GM23338 (cell line): Measurements from ENCODE around the gene SNX2.

Source experiments
- CREB1 ChIP-seq: fragments of 250-450 bp; sonication (Bioruptor Pico); IDR thresholded peaks from 2 replicates; pipeline ENCODE4 v1.5.0; 2020; ENCODE audit warnings: low read depth, mild to moderate bottlenecking, moderate library complexity
- CTCF ChIP-seq, 2 experiments: fragments of 200-600 bp in 1 of 2; sonication (generic) in 1 of 2; conservative IDR thresholded peaks; 2 replicates each; pipeline versions ENCODE4 v1.5.1 to v1.6.1; 2016 to 2017; ENCODE audit warnings: antibody characterized with exemption in 2 of 2, low read depth in 2 of 2, mild to moderate bottlenecking in 2 of 2, moderate library complexity in 1 of 2
- ETS1 ChIP-seq: IDR thresholded peaks from 2 replicates; pipeline ENCODE4 v1.6.1; 2016; ENCODE audit warnings: antibody characterized with exemption
- EZH2 ChIP-seq: fragments of 200-600 bp; sonication (generic); IDR thresholded peaks from one replicate; pipeline ENCODE4 v1.8.0; 2017; ENCODE audit warnings: antibody characterized with exemption, mild to moderate bottlenecking, low read depth; ENCODE audit not compliant: unreplicated experiment
- EZH2phosphoT487 ChIP-seq: fragments of 200-600 bp; sonication (generic); IDR thresholded peaks from one replicate; pipeline ENCODE4 v1.8.1; 2018; ENCODE audit warnings: antibody characterized with exemption; ENCODE audit not compliant: unreplicated experiment
- NANOG ChIP-seq: IDR thresholded peaks from 2 replicates; pipeline ENCODE4 v1.6.1; 2016; ENCODE audit warnings: antibody characterized with exemption, borderline replicate concordance
- POLR2AphosphoS5 ChIP-seq: IDR thresholded peaks from 2 replicates; pipeline ENCODE4 v1.6.1; 2016; ENCODE audit warnings: antibody characterized with exemption, low read depth
- REST ChIP-seq: IDR thresholded peaks from one replicate; pipeline ENCODE4 v1.6.1; 2018; ENCODE audit warnings: antibody characterized with exemption; ENCODE audit not compliant: unreplicated experiment
- STAT1 ChIP-seq: IDR thresholded peaks from one replicate; pipeline ENCODE4 v1.6.1; 2016; ENCODE audit warnings: antibody characterized with exemption; ENCODE audit not compliant: unreplicated experiment
- ZNF114 ChIP-seq: fragments of 250-450 bp; sonication (Bioruptor Pico); IDR thresholded peaks from 2 replicates; pipeline ENCODE4 v1.5.0; 2020; ENCODE audit warnings: mild to moderate bottlenecking, moderate library complexity

- TF ChIP-seq CTCF (conservative IDR thresholded peaks at IDR 0.05; ENCODE audit: low read depth in 2 of 2) (no peak), REST (no peak), ETS1 (no peak), EZH2 (no peak), CREB1 (no peak), POLR2AphosphoS5 (no peak), ZNF114 (CRISPR knock-in tag) (no peak), STAT1 (no peak), NANOG (no peak), EZH2phosphoT487 (no peak)
Measured at GRCh38 chr5:122779451-122779850, 4.6 kb downstream of the SNX2 start.
